HCT116 (cell line): ENCODE measurements around the gene ACP2.

Experiments
- CTCF ChIP-seq, 3 experiments: fragments of 200-600 bp in 1 of 3; sonication (generic) in 1 of 3; IDR thresholded peaks in 2 of 3; conservative IDR thresholded peaks in 1 of 3; 2 replicates each; pipeline ENCODE4 v1.5.1; 2012 to 2017; ENCODE audit warnings: low read depth in 2 of 3, low read length in 2 of 3, antibody characterized with exemption in 1 of 3, borderline replicate concordance in 1 of 3, control low read depth in 1 of 3, mild to moderate bottlenecking in 1 of 3, mixed read lengths in 1 of 3, mixed run types in 1 of 3, moderate library complexity in 1 of 3; ENCODE audit not compliant: insufficient read depth in 1 of 3
- POLR2A ChIP-seq: IDR thresholded peaks from 2 replicates; pipeline ENCODE4 v1.7.0; 2011; ENCODE audit warnings: borderline replicate concordance; ENCODE audit not compliant: insufficient read depth, insufficient read length; ENCODE audit errors: extremely low read depth
- SIN3A ChIP-seq: IDR thresholded peaks from 2 replicates; pipeline ENCODE4 v1.6.1; 2012; ENCODE audit warnings: low read depth

GRCh38 chr11:47202576-47202975 is 46.0 kb downstream of the ACP2 start:
- TF ChIP-seq CTCF (IDR thresholded peaks at IDR 0.05 in 2 of 3, conservative IDR thresholded peaks at IDR 0.05 in 1 of 3; ENCODE audit: borderline replicate concordance in 1 of 3, insufficient read depth in 1 of 3, low read depth in 2 of 3, low read length in 2 of 3) (no peak), POLR2A (no peak), SIN3A (no peak)
